NCI-H128 (cell line): ENCODE measurements around the gene GTF2IRD1.
"Not testable (repeated sequence)": the region's sequence is repeated elsewhere in the genome, so short reads cannot be mapped to it uniquely, and the experiment has no call there.

Experiments
- DNase-seq: peaks from one replicate; lab custom pipeline; 2025; ENCODE audit not compliant: unreplicated experiment; lab: John Stamatoyannopoulos, UW

The GTF2IRD1 gene

GRCh38 chr7:74489997-74490945 lies 36.6 kb downstream of the GTF2IRD1 start:
- DNase-seq = no peak

- DNase-seq = not testable (repeated sequence)
These were observed 37.8 kb downstream of the GTF2IRD1 start for GRCh38 chr7:74491490-74491889.

GRCh38 chr7:74493295-74493694 lies 39.6 kb downstream of the GTF2IRD1 start:
- DNase-seq = no peak

GRCh38 chr7:74494076-74494548 lies 40.4 kb downstream of the GTF2IRD1 start:
- no peak for DNase-seq

DNA sequence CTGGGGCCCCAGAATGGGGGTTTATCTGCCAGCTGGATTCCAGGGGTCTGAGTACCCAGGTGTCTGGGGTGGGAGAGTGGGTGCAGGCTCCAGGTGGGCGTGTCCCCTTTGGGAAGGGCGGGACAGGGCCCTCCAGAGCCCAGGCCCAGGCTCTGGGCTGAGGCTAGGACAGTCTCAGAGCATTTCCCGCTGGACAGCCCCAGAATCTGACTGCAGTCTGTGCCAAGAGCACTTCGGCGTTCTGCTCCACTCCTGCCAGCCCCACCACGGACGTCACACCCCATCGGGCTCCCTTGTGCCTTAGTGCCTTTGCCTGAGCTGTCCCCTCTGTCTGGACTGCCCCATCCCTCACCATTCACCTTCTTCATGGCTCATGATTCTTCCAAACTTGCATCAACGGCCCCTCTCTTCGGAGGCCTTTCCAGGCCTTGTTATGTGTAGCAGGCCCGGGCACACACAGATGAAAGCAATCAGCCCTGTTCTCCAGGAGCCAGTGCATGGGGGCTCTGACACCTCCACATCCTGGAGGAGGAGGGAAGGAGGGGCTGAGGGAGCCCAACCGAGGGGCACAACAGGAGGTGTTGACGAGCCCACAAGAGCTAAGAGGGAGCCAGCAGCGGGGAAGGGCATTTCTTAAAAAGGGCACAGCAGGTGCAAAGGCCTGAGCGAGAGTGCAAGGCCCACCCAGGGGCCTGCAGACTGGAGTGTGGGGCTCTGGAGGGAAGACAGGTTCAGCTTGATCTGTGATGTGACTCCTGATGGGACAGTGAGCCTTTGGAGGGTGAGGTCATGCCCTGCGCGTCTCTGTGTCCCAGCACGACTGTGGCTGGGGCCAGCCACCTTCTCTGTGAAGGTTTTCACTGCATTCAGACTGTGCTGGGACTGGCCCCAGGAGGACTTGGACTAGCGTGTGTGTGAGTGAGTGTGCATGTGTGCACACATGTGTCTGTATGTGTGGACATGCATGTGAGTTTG lies 41.7 kb downstream of the GTF2IRD1 start:
- DNase-seq = no peak

- no peak for DNase-seq
These were observed 42.6 kb downstream of the GTF2IRD1 start for GRCh38 chr7:74496272-74496671.

GRCh38 chr7:74496773-74497172 lies 43.1 kb downstream of the GTF2IRD1 start:
- DNase-seq = not testable (repeated sequence)

GRCh38 chr7:74498354-74498753 lies 44.6 kb downstream of the GTF2IRD1 start:
- DNase-seq = no peak

DNA sequence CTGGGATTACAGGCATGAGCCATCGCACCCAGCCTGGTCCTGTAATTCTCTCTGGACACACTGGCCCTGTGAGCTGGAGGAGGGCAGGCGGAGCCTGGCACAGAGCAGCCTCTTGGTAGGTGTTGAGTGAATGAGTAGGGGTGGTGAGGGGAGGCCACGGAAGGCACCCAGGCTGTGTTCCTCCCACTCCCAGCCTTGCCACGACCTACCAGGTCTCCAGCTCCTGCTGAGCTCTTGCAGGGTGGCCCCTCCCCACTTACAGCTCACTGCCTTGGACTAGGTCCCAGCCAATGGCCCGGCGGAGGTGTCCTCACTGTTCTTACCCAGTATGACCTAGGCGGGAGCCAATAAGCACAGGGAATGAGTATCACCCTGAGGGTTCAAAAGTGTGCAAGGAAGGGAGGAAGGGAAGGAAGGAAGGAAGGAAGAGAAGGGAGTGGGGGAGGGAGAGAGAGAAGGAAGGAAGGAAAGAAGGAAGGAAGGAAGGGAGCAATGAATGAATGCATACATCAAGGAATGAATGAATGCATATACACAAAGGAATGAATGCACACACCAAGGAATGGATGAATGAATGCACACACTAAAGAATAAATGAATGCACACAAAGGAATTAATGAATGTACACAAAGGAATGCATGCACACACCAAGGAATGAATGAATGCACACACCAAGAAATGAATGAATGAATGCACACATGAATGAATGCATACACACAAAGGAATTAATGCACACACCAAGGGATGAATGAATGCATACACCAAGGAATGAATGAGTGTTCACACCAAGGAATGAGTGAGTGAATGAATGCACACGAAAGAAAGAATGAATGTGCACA lies 45.5 kb downstream of the GTF2IRD1 start:
- no peak for DNase-seq

DNA sequence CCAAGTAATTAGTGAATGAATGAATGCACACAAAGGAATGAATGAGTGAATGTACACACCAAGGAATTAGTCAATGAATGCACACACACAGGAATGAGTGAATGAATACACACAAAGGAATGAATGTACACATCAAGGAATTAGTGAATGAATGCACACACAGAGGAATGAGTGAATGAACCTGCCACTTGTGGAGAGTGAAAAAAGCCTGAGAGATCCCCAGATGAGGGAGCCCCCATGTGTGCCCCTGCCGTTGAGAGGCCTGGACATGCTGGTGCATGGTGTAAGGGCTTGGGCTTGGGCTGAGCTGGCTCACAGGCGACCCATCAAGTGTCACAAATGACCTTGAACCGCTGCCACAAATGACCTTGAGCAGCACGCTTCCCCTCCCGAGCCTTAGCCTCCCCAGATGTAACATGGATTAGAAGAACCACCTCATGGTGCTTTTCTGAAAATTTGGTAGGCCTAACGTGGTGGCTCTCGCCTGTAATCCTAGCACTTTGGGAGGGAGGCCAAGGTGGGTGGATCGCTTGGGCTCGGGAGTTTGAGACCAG lies 46.2 kb downstream of the GTF2IRD1 start:
- DNase-seq = no peak

GRCh38 chr7:74501298-74501697 lies 47.6 kb downstream of the GTF2IRD1 start:
- no peak for DNase-seq

DNA sequence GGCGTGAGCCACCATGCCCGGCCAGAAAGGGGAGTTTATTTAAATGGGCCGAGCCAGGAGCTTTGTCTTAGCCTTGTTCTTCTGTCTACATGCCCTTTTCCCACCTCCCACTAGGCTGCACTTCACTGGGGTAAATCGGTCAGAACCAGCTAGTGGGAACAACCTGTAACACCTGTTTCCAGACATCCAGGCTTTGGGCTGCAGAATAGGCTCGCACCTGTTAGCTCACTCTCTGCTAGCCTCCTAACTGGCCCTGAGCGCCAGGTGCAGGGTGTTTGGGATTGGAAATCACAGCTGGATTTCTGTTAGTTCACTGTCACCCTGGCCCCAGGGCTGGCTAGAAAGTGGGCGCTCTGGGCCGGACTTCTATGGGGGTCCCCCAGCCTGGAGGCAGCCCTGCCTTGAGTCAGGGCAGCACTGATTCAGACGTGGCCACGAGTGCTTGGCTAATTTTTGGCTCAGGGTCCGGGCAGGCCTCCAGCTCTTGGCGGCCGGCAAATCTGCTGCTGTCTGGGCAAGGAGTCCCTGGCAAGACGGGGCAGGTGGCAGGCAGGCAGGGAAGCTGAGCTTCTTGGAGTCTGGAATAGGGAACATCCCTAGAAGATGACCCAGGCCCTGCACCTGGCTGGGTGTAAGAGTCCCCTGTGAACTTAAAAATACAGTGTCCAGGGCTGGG lies 48.6 kb downstream of the GTF2IRD1 start:
- no peak for DNase-seq

GRCh38 chr7:74503061-74503460 lies 49.4 kb downstream of the GTF2IRD1 start:
- no peak for DNase-seq

DNA sequence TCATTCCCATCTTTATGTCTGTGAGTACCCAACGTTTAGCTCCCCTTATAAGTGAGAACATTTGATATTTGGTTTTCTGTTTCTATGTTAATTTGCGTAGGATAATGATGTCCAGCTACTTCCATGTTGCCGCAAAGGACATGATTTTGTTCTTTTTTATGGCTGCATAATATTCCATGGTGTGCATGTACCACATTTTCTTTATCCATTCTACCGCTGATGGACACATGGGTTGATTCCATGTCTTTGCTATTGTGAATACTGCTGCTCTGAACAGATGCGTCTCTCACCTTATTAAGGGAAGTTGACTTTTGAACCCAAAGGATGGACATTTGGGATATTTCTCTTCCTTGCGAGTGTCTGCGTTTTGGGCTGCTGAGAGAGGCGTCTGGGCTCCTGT lies 50.2 kb downstream of the GTF2IRD1 start:
- DNase-seq = no peak

- no peak for DNase-seq
These were observed 52.0 kb downstream of the GTF2IRD1 start for GRCh38 chr7:74505471-74506324.

GRCh38 chr7:74506325-74506724 lies 52.6 kb downstream of the GTF2IRD1 start:
- no peak for DNase-seq

- no peak for DNase-seq
These were observed 54.0 kb downstream of the GTF2IRD1 start for GRCh38 chr7:74507538-74508319.

GRCh38 chr7:74509453-74509852 lies 55.7 kb downstream of the GTF2IRD1 start:
- not testable (repeated sequence) for DNase-seq
